Measurements from ENCODE around the gene MRPS27.

DNA sequence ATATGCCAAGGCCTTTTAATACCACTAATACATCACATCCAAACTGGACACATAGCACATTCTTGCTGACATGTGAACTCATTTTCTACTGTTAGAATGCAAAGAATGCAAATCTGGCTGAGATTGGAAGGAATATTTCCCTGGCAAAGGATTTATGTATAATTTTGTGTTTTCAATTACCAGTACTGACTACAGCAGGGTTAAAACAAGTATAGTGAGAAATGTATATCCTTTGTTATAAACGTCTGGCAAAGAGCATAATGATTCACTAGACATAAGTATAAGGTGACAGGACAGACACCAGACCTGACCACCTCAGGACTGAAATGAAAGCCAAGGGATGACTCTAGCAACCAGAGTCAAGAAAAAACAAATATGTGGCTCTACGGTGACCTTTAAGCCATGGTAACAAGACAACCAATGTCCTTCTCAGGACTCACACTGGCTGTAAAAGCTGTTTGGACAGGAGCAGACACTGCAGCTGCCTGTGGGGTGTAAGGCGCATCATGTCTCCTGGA lies 95.0 kb downstream of the MRPS27 start:
- TF ChIP-seq POLR2AphosphoS5 (IDR thresholded peaks at IDR 0.05; ENCODE audit: low read depth, low read length) (no peak), POLR2A (IDR thresholded peaks at IDR 0.05; ENCODE audit: low read depth, low read length) (no peak), TAF1 (IDR thresholded peaks at IDR 0.05; ENCODE audit: low read depth, low read length) (no peak), POU2F2 (IDR thresholded peaks at IDR 0.05; ENCODE audit: low read depth, low read length) (no peak)

Measured in GM12891 (cell line).